ENCODE results near the gene GALNT5. TPM values are rescaled to one million over a fixed set of nuclear protein-coding genes. Genes with fewer than 3 reads are reported as not detected.

Gene GALNT5
- total and polyA plus RNA-seq, 7 experiments from 2014 or later = not detected

GRCh38 chr2:157326698-157327097 is 69.2 kb downstream of the GALNT5 start:
- POLR2A ChIA-PET = interaction anchor here (1.3 to 15.7 kb wide), 8 partner anchors 85 to 166 kb away, joined by 4 to 554 read pairs (median 6); partner anchors contain the start of gene CYTIP
- H3K4me3 ChIP-seq (ENCODE audit: low read length) = no peak overlapping the region
- intact Hi-C loops (cut with micrococcal nuclease) = loop anchor here (1.0 to 5.0 kb wide), 15 partner anchors 24 to 571 kb away; partner anchors contain the start of gene ACVR1C (in 2 of the 2)
- peaks cover 0 to 4% (median 0%) of the 10 kb centered on the region in 11 donors for H3K9me3 Mint-ChIP-seq
- peaks cover 0 to 2% (median 0%) of the 10 kb centered on the region in 3 experiments for H3K36me3 ChIP-seq (ENCODE audit: control insufficient read depth in 2 of 3, insufficient read depth in 3 of 3, low read length in 3 of 3)
- H3K27ac ChIP-seq (ENCODE audit: low read depth, low read length) = no peak overlapping the region
- H3K27me3 Mint-ChIP-seq = no peaks in the 10 kb centered on the region
- no peaks in the 10 kb centered on the region for H3K9me3 ChIP-seq (ENCODE audit: control insufficient read depth in 2 of 3, low read length in 3 of 3)
- H3K27me3 ChIP-seq (ENCODE audit: control insufficient read depth in 2 of 2, insufficient read depth in 2 of 2, low read length in 2 of 2) = no peaks in the 10 kb centered on the region
- CTCF ChIA-PET = interaction anchor here (0.6 to 4.5 kb wide), 41 partner anchors 8 to 575 kb away, joined by 3 to 80 read pairs (median 7); partner anchors contain the start of gene CYTIP
- DNase-seq (no peak), ATAC-seq (no peak)
- peak overlapping the region in 4 of 9 donors; percentile 37 to 88 (median 55) for H3K27ac Mint-ChIP-seq
- H3K4me1 Mint-ChIP-seq = peaks cover 33 to 55% (median 52%) of the 10 kb centered on the region in 7 donors
- H3K4me1 ChIP-seq (ENCODE audit: control insufficient read depth in 2 of 2, insufficient read depth in 2 of 2, low read length in 2 of 2) = peaks cover 14 to 37% of the 10 kb centered on the region in 2 donors
- H3K4me3 Mint-ChIP-seq = no peak overlapping the region
- H3K36me3 Mint-ChIP-seq = peaks cover 0 to 17% (median 8%) of the 10 kb centered on the region in 5 donors

GRCh38 chr2:157327200-157327599 is 69.7 kb downstream of the GALNT5 start:
- Histone ChIP-seq H3K4me1 (ENCODE audit: control insufficient read depth in 2 of 2, insufficient read depth in 2 of 2, low read length in 2 of 2) (peaks cover 16 to 40% of the 10 kb centered on the region in 2 donors), H3K27ac (ENCODE audit: low read depth, low read length) (peak overlapping the region; percentile 19), H3K4me3 (ENCODE audit: low read length) (no peak overlapping the region), H3K36me3 (ENCODE audit: control insufficient read depth in 2 of 3, insufficient read depth in 3 of 3, low read length in 3 of 3) (no peaks in the 10 kb centered on the region), H3K9me3 (ENCODE audit: control insufficient read depth in 2 of 3, low read length in 3 of 3) (no peaks in the 10 kb centered on the region), H3K27me3 (ENCODE audit: control insufficient read depth in 2 of 2, insufficient read depth in 2 of 2, low read length in 2 of 2) (no peaks in the 10 kb centered on the region)
- H3K9me3 Mint-ChIP-seq = peaks cover 0 to 4% (median 0%) of the 10 kb centered on the region in 11 donors
- no peak for DNase-seq
- ATAC-seq = no peak
- H3K36me3 Mint-ChIP-seq = peaks cover 0 to 16% (median 7%) of the 10 kb centered on the region in 5 donors
- POLR2A ChIA-PET = interaction anchor here (0.8 to 15.7 kb wide), 16 partner anchors 11 to 165 kb away, joined by 3 to 554 read pairs (median 5); partner anchors contain the start of gene CYTIP
- peak overlapping the region; percentile 18 to 96 (median 85) for H3K27ac Mint-ChIP-seq
- H3K27me3 Mint-ChIP-seq = no peaks in the 10 kb centered on the region
- CTCF ChIA-PET = interaction anchor here (0.6 to 4.5 kb wide), 44 partner anchors 8 to 684 kb away, joined by 3 to 80 read pairs (median 6); partner anchors contain the start of gene CYTIP
- peaks cover 32 to 59% (median 53%) of the 10 kb centered on the region in 7 donors for H3K4me1 Mint-ChIP-seq
- peak overlapping the region; percentile 32 to 81 (median 60) for H3K4me3 Mint-ChIP-seq
- intact Hi-C loops (cut with micrococcal nuclease) = loop anchor here (1.0 to 5.0 kb wide), 15 partner anchors 25 to 570 kb away; partner anchors contain the start of gene ACVR1C (in 2 of the 2)

GRCh38 chr2:157327621-157328500 is 70.4 kb downstream of the GALNT5 start:
- intact Hi-C loops (cut with micrococcal nuclease) = loop anchor here (1.0 to 5.0 kb wide), 15 partner anchors 26 to 569 kb away; partner anchors contain the start of gene ACVR1C (in 2 of the 2)
- Histone ChIP-seq H3K4me1 (ENCODE audit: control insufficient read depth in 2 of 2, insufficient read depth in 2 of 2, low read length in 2 of 2) (peaks cover 23 to 46% of the 10 kb centered on the region in 2 donors), H3K27me3 (ENCODE audit: control insufficient read depth in 2 of 2, insufficient read depth in 2 of 2, low read length in 2 of 2) (no peaks in the 10 kb centered on the region), H3K9me3 (ENCODE audit: control insufficient read depth in 2 of 3, low read length in 3 of 3) (no peaks in the 10 kb centered on the region), H3K4me3 (ENCODE audit: low read length) (no peak overlapping the region), H3K36me3 (ENCODE audit: control insufficient read depth in 2 of 3, insufficient read depth in 3 of 3, low read length in 3 of 3) (no peaks in the 10 kb centered on the region), H3K27ac (ENCODE audit: low read depth, low read length) (peak overlapping the region; percentile 19)
- ChIA-PET CTCF (interaction anchor here (0.6 to 4.5 kb wide), 47 partner anchors 9 to 683 kb away, joined by 3 to 80 read pairs (median 5); partner anchors contain the start of gene CYTIP), POLR2A (interaction anchor here (0.6 to 15.7 kb wide), 17 partner anchors 11 to 164 kb away, joined by 3 to 554 read pairs (median 5); partner anchors contain the start of gene CYTIP)
- Mint-ChIP-seq H3K27ac (peak overlapping the region; percentile 18 to 96 (median 85)), H3K36me3 (peaks cover 0 to 11% (median 7%) of the 10 kb centered on the region in 5 donors), H3K4me3 (peak overlapping the region; percentile 47 to 81 (median 60)), H3K4me1 (peaks cover 36 to 65% (median 58%) of the 10 kb centered on the region in 7 donors), H3K27me3 (no peaks in the 10 kb centered on the region), H3K9me3 (peaks cover 0 to 7% (median 0%) of the 10 kb centered on the region in 11 donors)
- ATAC-seq = peak; percentile 97
- DNase-seq = peak; percentile 60 to 89 (median 81)

- intact Hi-C loops (cut with micrococcal nuclease) = loop anchor here in 1 of 2 donors (5.0 kb wide), 1 partner anchor 568 kb away; no protein-coding TSS in a partner anchor
- Histone ChIP-seq H3K36me3 (ENCODE audit: control insufficient read depth in 2 of 3, insufficient read depth in 3 of 3, low read length in 3 of 3) (no peaks in the 10 kb centered on the region), H3K27me3 (ENCODE audit: control insufficient read depth in 2 of 2, insufficient read depth in 2 of 2, low read length in 2 of 2) (no peaks in the 10 kb centered on the region), H3K27ac (ENCODE audit: low read depth, low read length) (no peak overlapping the region), H3K9me3 (ENCODE audit: control insufficient read depth in 2 of 3, low read length in 3 of 3) (no peaks in the 10 kb centered on the region), H3K4me1 (ENCODE audit: control insufficient read depth in 2 of 2, insufficient read depth in 2 of 2, low read length in 2 of 2) (peaks cover 30 to 59% of the 10 kb centered on the region in 2 donors), H3K4me3 (ENCODE audit: low read length) (no peak overlapping the region)
- H3K9me3 Mint-ChIP-seq = peaks cover 0 to 8% (median 0%) of the 10 kb centered on the region in 11 donors
- no peaks in the 10 kb centered on the region for H3K27me3 Mint-ChIP-seq
- DNase-seq = no peak
- peak overlapping the region in 8 of 9 donors; percentile 42 to 96 (median 81) for H3K27ac Mint-ChIP-seq
- ChIA-PET CTCF (interaction anchor here (0.9 to 4.5 kb wide), 8 partner anchors 8 to 165 kb away, joined by 3 to 80 read pairs (median 6); no protein-coding TSS in a partner anchor), POLR2A (interaction anchor here (0.6 to 15.7 kb wide), 8 partner anchors 8 to 139 kb away, joined by 3 to 554 read pairs (median 5); partner anchors contain the start of gene CYTIP)
- H3K36me3 Mint-ChIP-seq = peaks cover 0 to 5% (median 3%) of the 10 kb centered on the region in 5 donors
- H3K4me1 Mint-ChIP-seq = peaks cover 36 to 82% (median 72%) of the 10 kb centered on the region in 7 donors
- peak overlapping the region in 4 of 10 donors; percentile 31 to 72 (median 54) for H3K4me3 Mint-ChIP-seq
- ATAC-seq = no peak
Observed at GRCh38 chr2:157329524-157329923, 72.0 kb downstream of the GALNT5 start.

GRCh38 chr2:157333304-157334047 is 76.0 kb downstream of the GALNT5 start:
- no peak overlapping the region for H3K4me3 ChIP-seq (ENCODE audit: low read length)
- Mint-ChIP-seq H3K4me3 (peak overlapping the region in 7 of 10 donors; percentile 22 to 72 (median 42)), H3K27me3 (no peaks in the 10 kb centered on the region), H3K36me3 (peaks cover 0 to 8% (median 0%) of the 10 kb centered on the region in 5 donors), H3K27ac (peak overlapping the region in 8 of 9 donors; percentile 81 to 96 (median 92)), H3K9me3 (peaks cover 0 to 8% (median 0%) of the 10 kb centered on the region in 11 donors), H3K4me1 (peaks cover 47 to 100% (median 95%) of the 10 kb centered on the region in 7 donors)
- DNase-seq = no peak
- no peaks in the 10 kb centered on the region for H3K36me3 ChIP-seq (ENCODE audit: control insufficient read depth in 2 of 3, insufficient read depth in 3 of 3, low read length in 3 of 3)
- ChIA-PET POLR2A (interaction anchor here (0.8 to 15.7 kb wide), 6 partner anchors 70 to 161 kb away, joined by 3 to 554 read pairs (median 38); partner anchors contain the start of gene CYTIP), CTCF (interaction anchor here (0.9 to 8.0 kb wide), 9 partner anchors 14 to 158 kb away, joined by 3 to 36 read pairs (median 4); no protein-coding TSS in a partner anchor)
- ATAC-seq = no peak
- H3K4me1 ChIP-seq (ENCODE audit: control insufficient read depth in 2 of 2, insufficient read depth in 2 of 2, low read length in 2 of 2) = peaks cover 29 to 74% of the 10 kb centered on the region in 2 donors
- H3K9me3 ChIP-seq (ENCODE audit: control insufficient read depth in 2 of 3, low read length in 3 of 3) = no peaks in the 10 kb centered on the region
- H3K27ac ChIP-seq (ENCODE audit: low read depth, low read length) = peak overlapping the region; percentile 46
- H3K27me3 ChIP-seq (ENCODE audit: control insufficient read depth in 2 of 2, insufficient read depth in 2 of 2, low read length in 2 of 2) = no peaks in the 10 kb centered on the region
- intact Hi-C loops (cut with micrococcal nuclease) = loop anchor here (2.0 to 10.0 kb wide), 4 partner anchors 15 to 1121 kb away; partner anchors contain the start of genes CCDC148 (in 1 of the 2) and PKP4 (in 1 of the 2)
